ENCODE results near the gene ARHGAP24.

GRCh38 chr4:85829276-85830051, 354.5 kb downstream of the ARHGAP24 start:
- TF ChIP-seq CTCF (IDR thresholded peaks at IDR 0.05; ENCODE audit: poor library complexity) (no peak), EZH2 (IDR thresholded peaks at IDR 0.05; ENCODE audit: borderline replicate concordance) (no peak), EZH2phosphoT487 (IDR thresholded peaks at IDR 0.05; ENCODE audit: low read depth, severe bottlenecking, unreplicated experiment) (peak; percentile 95)
